HUES64 (cell line): ENCODE results near the gene TBCE.
A peak's percentile ranks its signal among the peaks of the same experiment; 100 is the strongest.

Experiments used
- H3K27ac ChIP-seq: 2 replicates; pipeline ENCODE4 v1.7.0; 2013; ENCODE audit warnings: low read depth, low read length, inconsistent platforms
- H3K27me3 ChIP-seq: 2 replicates; pipeline ENCODE4 v1.6.1; 2013; ENCODE audit warnings: mild to moderate bottlenecking, low read length; ENCODE audit not compliant: insufficient read depth
- H3K36me3 ChIP-seq: 2 replicates; pipeline ENCODE4 v1.6.1; 2013; ENCODE audit warnings: mild to moderate bottlenecking, low read length; ENCODE audit not compliant: insufficient read depth
- H3K4me1 ChIP-seq: 2 replicates; pipeline ENCODE4 v1.6.1; 2013; ENCODE audit warnings: mild to moderate bottlenecking, low read length, moderate library complexity; ENCODE audit not compliant: insufficient read depth
- H3K4me3 ChIP-seq: 2 replicates; pipeline ENCODE4 v1.5.1; 2013; ENCODE audit warnings: mild to moderate bottlenecking, low read length, moderate library complexity
- H3K9ac ChIP-seq: 2 replicates; pipeline ENCODE4 v1.6.1; 2013; ENCODE audit warnings: mild to moderate bottlenecking, low read depth, low read length
- H3K9me3 ChIP-seq: 2 replicates; pipeline ENCODE4 v1.6.1; 2013; ENCODE audit warnings: low read depth, low read length; ENCODE audit not compliant: insufficient read depth
- WGBS: fragments of 150-250, 120-280 bp; methylation state at CpG from one replicate; pipeline ENCODE4 v1.1.7; 2013; ENCODE audit warnings: missing lambda C conversion rate; 5-methylcytosine and 5-hydroxymethylcytosine counted together

Gene TBCE

DNA sequence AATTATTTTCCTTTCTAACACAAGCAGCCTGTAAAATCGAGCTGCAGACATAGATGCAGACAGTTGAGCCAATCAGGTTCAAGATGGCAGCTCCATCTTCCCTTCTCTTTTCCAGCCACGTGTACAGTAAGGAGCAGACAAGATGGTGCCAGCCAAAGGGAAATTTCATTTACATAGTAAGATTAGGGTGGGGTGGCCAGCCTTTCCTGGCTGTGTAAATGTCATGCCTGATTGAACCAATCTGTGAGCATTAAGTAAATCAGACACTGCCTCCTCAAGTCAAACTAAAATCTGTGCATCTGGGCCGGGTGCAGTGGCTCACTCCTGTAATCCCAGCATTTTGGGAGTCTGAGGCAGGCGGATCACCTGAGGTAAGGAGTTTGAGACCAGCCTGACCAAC, 60.2 kb downstream of the TBCE start:
- no peaks in the 10 kb centered on the region for H3K9me3 ChIP-seq
- H3K27ac ChIP-seq = no peak overlapping the region
- H3K9ac ChIP-seq = no peak overlapping the region
- peaks cover 4% of the 10 kb centered on the region; the same call in 1 of the 2 replicates for H3K36me3 ChIP-seq
- 90% methylated on average over 4 of the region's 4 CpGs for WGBS
- H3K4me1 ChIP-seq = peaks cover 6% of the 10 kb centered on the region; the same call in 1 of the 2 replicates
- no peaks in the 10 kb centered on the region for H3K27me3 ChIP-seq
- no peak overlapping the region for H3K4me3 ChIP-seq

- Histone ChIP-seq H3K9ac (no peak overlapping the region), H3K4me3 (no peak overlapping the region), H3K27ac (no peak overlapping the region), H3K4me1 (no peaks in the 10 kb centered on the region), H3K36me3 (peaks cover 12% of the 10 kb centered on the region), H3K27me3 (no peaks in the 10 kb centered on the region), H3K9me3 (no peaks in the 10 kb centered on the region)
- 91% methylated on average over 5 of the region's 5 CpGs for WGBS
Observed at GRCh38 chr1:235429143-235429542, 61.9 kb downstream of the TBCE start.

- no peaks in the 10 kb centered on the region for H3K27me3 ChIP-seq
- H3K4me1 ChIP-seq = no peaks in the 10 kb centered on the region
- no peak overlapping the region for H3K4me3 ChIP-seq
- H3K27ac ChIP-seq = no peak overlapping the region
- no peaks in the 10 kb centered on the region for H3K9me3 ChIP-seq
- WGBS = 97% methylated on average over 6 of the region's 6 CpGs
- H3K36me3 ChIP-seq = peaks cover 26% of the 10 kb centered on the region
- no peak overlapping the region for H3K9ac ChIP-seq
Observed at GRCh38 chr1:235430991-235431390, 63.8 kb downstream of the TBCE start.

DNA sequence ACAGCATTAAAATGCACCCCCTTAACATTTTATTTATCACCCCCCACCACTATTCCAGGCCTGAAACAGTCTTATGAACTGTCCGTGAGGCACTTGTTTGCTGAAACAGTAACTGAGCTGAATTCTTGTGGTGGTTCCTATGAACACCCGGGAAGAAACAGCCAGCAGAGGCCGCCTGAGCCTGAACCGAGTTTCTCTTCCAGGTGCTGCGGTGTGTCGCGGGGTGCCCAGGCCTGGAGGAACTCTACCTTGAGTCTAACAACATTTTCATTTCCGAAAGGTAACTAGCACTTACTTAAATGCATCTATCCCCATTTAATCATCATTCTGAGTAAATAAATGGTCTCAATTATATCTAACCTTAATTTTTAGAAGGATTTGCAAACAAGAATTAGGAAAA, 66.8 kb downstream of the TBCE start:
- Histone ChIP-seq H3K9ac (no peak overlapping the region), H3K27me3 (no peaks in the 10 kb centered on the region), H3K9me3 (no peaks in the 10 kb centered on the region), H3K4me1 (no peaks in the 10 kb centered on the region), H3K27ac (no peak overlapping the region), H3K4me3 (no peak overlapping the region), H3K36me3 (peaks cover 54% of the 10 kb centered on the region)
- WGBS = 95% methylated on average over 8 of the region's 8 CpGs

- Histone ChIP-seq H3K36me3 (peaks cover 79% of the 10 kb centered on the region), H3K27ac (no peak overlapping the region; the same call in 1 of the 2 replicates), H3K27me3 (no peaks in the 10 kb centered on the region), H3K4me3 (no peak overlapping the region), H3K9ac (no peak overlapping the region), H3K9me3 (no peaks in the 10 kb centered on the region), H3K4me1 (no peaks in the 10 kb centered on the region)
- WGBS = 96% methylated on average over 6 of the region's 6 CpGs
Observed at GRCh38 chr1:235441159-235441685, 74.0 kb downstream of the TBCE start.

DNA sequence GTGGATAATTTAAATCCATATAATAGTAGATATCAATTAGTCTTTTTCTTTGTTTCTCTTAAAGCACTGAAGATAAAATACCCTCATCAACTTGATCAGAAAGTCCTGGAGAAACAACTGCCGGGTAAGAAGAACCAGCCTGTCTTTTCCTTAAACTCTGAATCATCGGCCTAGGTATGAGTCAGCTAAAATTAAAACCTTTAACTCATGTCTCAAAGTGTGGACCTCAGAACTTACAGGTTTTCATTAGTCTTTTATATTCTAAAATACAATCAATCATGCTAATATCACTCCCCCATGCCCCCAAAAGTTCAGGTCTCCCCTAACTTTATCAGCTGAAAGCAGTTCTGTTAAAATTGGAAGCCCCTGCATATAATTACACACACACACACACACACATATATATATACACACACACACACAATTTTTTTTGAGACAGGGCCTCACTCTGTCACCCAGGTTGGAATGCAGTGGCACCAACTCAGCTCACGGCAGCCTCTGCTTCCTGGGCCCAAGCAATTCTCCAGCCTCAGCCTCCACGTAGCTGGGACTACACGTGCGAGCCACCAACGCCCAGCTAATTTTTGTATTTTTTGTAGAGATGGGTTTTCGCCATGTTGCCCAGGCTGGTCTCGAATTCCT, 75.7 kb downstream of the TBCE start:
- 96% methylated on average over 9 of the region's 9 CpGs for WGBS
- H3K36me3 ChIP-seq = peaks cover 77% of the 10 kb centered on the region
- H3K4me3 ChIP-seq = no peak overlapping the region
- H3K27me3 ChIP-seq = no peaks in the 10 kb centered on the region
- no peak overlapping the region for H3K27ac ChIP-seq
- H3K9ac ChIP-seq = no peak overlapping the region
- no peaks in the 10 kb centered on the region for H3K9me3 ChIP-seq
- no peaks in the 10 kb centered on the region for H3K4me1 ChIP-seq

GRCh38 chr1:235448616-235449015, 81.4 kb downstream of the TBCE start:
- no peak overlapping the region for H3K4me3 ChIP-seq
- H3K27ac ChIP-seq = no peak overlapping the region
- H3K9me3 ChIP-seq = no peaks in the 10 kb centered on the region
- no peaks in the 10 kb centered on the region for H3K4me1 ChIP-seq
- H3K36me3 ChIP-seq = peaks cover 94% of the 10 kb centered on the region
- WGBS = 97% methylated on average over 6 of the region's 7 CpGs
- H3K9ac ChIP-seq = no peak overlapping the region
- H3K27me3 ChIP-seq = no peaks in the 10 kb centered on the region

GRCh38 chr1:235450433-235450832, 83.2 kb downstream of the TBCE start:
- Histone ChIP-seq H3K27me3 (no peaks in the 10 kb centered on the region), H3K36me3 (peaks cover 93% of the 10 kb centered on the region), H3K9me3 (no peaks in the 10 kb centered on the region), H3K4me1 (no peaks in the 10 kb centered on the region), H3K9ac (no peak overlapping the region), H3K27ac (peak overlapping the region; percentile 34; the same call in 1 of the 2 replicates), H3K4me3 (no peak overlapping the region)
- WGBS = 95% methylated on average over 4 of the region's 5 CpGs

DNA sequence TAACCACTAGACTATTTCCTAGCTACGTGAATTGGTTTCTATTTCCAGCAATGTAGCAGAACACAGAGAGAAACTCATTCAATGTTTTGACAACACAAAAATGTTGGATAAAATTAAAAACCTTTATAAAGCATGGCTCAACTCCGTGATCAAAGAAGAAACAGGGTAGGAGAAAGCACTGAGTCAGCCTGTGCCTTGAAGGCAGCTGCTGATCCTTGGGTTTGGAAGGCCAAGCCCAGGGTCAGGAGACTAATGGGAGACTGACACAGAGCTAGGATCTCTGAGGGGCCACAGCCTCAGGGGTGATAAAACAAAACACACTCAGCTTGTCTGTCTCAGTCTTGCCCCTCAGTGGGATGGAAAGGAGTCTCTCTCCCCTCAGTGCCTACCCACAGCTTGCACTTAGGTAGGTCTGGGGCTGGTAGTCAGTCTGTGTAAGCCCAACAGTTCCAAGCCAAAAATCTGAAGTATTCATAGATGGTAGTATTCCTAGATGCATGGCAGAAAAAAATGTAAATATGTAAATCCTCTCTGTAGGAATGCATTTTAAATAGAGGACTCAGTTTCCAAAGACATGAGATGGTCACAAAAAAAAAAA, 83.8 kb downstream of the TBCE start:
- H3K36me3 ChIP-seq = peaks cover 90% of the 10 kb centered on the region
- no peak overlapping the region for H3K9ac ChIP-seq
- no peaks in the 10 kb centered on the region for H3K27me3 ChIP-seq
- peak overlapping the region; percentile 34; the same call in 1 of the 2 replicates for H3K27ac ChIP-seq
- no peaks in the 10 kb centered on the region for H3K4me1 ChIP-seq
- H3K4me3 ChIP-seq = no peak overlapping the region
- WGBS = 93% methylated on average over 2 of the region's 2 CpGs
- no peaks in the 10 kb centered on the region for H3K9me3 ChIP-seq

DNA sequence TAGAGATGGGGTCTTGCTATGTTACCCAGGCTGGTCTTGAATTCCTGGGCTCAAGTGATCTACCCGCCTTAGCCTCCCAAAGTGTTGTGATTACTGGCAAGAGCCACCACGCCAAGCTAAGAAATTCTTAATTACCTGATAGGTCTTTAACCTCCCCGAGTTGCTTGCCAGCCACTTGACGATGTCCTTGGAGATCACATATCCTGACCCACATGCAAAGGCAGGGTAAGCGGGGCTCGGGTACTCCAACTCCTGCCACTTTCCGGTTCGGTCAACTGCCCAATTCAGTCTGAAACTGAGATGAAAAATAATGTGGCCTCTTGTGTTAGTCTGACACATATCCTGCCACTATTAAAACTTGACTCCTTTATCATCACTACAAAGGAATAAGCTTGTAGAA, 86.8 kb downstream of the TBCE start:
- Histone ChIP-seq H3K9me3 (no peaks in the 10 kb centered on the region), H3K27ac (no peak overlapping the region), H3K27me3 (no peaks in the 10 kb centered on the region), H3K4me1 (no peaks in the 10 kb centered on the region), H3K9ac (no peak overlapping the region), H3K4me3 (no peak overlapping the region), H3K36me3 (peaks cover 64% of the 10 kb centered on the region)
- 93% methylated on average over 8 of the region's 8 CpGs for WGBS

DNA sequence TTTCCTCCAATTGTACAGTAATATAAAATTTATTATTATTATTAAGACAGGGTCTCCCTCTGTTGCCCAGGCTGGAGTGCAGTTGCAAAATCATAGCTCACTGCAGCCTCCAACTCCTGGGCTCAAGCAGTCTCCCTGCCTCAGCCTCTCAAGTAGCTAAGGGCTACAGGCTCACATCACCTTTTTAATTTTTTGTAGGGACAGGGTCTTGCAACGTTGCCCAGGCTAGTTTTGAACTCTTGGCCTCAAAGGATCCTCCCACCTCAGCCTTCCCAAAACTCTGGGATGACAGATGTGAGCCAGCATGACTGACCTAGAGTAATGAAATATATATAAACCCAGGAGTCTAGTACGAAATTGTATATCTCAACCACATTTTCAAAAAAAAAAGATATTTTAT, 87.9 kb downstream of the TBCE start:
- 100% methylated on average over 1 of the region's 2 CpGs for WGBS
- no peak overlapping the region for H3K27ac ChIP-seq

More for the DNA sequence above, 87.9 kb downstream of the TBCE start:
- H3K9ac ChIP-seq = no peak overlapping the region
- no peaks in the 10 kb centered on the region for H3K9me3 ChIP-seq
- no peaks in the 10 kb centered on the region for H3K4me1 ChIP-seq
- H3K36me3 ChIP-seq = peaks cover 53% of the 10 kb centered on the region
- H3K27me3 ChIP-seq = no peaks in the 10 kb centered on the region
- H3K4me3 ChIP-seq = no peak overlapping the region
